HUES6 (cell line): ENCODE data around the gene KLHL29.

ENCODE experiments used
- H3K27ac ChIP-seq: 2 replicates; pipeline ENCODE4 v1.7.0; 2013; ENCODE audit warnings: low read depth, mild to moderate bottlenecking, low read length, inconsistent platforms
- H3K27me3 ChIP-seq: 2 replicates; pipeline ENCODE4 v1.6.1; 2013; ENCODE audit warnings: low read length; ENCODE audit not compliant: control insufficient read depth, insufficient read depth
- H3K36me3 ChIP-seq: 2 replicates; pipeline ENCODE4 v1.6.1; 2013; ENCODE audit warnings: low read length; ENCODE audit not compliant: control insufficient read depth, insufficient read depth
- H3K4me1 ChIP-seq: 2 replicates; pipeline ENCODE4 v1.6.1; 2013; ENCODE audit warnings: low read length; ENCODE audit not compliant: control insufficient read depth, insufficient read depth
- H3K4me3 ChIP-seq: 2 replicates; pipeline ENCODE4 v1.5.1; 2013; ENCODE audit warnings: low read depth, low read length
- H3K9ac ChIP-seq: one replicate; pipeline ENCODE4 v1.6.1; 2013; ENCODE audit warnings: mild to moderate bottlenecking, low read length
- H3K9me3 ChIP-seq: 2 replicates; pipeline ENCODE4 v1.6.1; 2013; ENCODE audit warnings: low read depth, low read length; ENCODE audit not compliant: control insufficient read depth, insufficient read depth

Gene KLHL29

DNA sequence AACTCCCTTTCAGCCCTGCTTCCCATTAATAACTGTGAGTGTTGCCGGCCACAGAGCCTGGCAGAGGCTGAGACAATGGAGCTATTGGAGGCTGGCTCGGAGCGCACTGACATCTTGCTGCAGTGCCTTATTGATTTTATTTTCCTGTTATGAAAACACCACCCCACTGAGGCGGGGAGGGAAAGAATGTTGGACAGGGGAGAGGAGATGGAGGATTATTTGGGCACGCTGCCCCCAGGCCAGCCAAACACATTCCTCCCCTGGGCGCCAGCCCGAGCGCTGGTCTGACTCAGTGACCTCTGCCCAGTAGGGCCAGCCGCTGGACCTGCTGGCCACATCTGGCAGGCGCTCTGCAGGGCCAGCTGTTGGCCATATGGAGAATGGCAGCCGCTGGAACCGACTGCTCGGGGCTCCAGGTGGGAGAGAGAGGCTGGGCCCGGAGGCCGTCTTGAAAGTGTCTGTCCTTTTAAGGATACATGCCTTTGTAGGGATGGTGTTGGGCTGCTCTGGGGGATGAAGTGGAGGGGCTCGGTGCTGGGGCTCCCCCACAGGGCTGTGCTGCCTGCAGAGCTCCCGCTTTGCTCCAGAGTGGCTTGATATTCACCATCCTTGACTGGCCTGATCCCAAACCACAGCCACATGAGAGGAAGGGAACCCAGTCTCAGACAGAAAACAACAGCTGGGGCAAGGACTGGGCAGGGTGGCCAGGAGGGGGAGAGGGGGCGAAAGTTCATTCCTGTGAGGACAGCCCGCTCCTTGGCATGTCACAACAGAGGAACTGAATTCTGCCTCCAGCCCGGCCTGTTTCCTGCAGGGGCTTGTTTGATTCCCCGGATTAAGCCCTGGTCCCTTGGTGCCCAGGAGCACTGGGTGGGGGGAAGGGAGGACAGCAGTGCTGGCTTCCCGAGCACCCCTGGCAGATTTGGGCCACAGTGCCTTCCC lies 179.0 kb downstream of the KLHL29 start:
- Histone ChIP-seq H3K27me3 (no peaks in the 10 kb centered on the region), H3K9me3 (no peaks in the 10 kb centered on the region), H3K4me3 (no peak overlapping the region), H3K36me3 (no peaks in the 10 kb centered on the region), H3K9ac (no peak overlapping the region), H3K27ac (no peak overlapping the region), H3K4me1 (peaks cover 14% of the 10 kb centered on the region)

DNA sequence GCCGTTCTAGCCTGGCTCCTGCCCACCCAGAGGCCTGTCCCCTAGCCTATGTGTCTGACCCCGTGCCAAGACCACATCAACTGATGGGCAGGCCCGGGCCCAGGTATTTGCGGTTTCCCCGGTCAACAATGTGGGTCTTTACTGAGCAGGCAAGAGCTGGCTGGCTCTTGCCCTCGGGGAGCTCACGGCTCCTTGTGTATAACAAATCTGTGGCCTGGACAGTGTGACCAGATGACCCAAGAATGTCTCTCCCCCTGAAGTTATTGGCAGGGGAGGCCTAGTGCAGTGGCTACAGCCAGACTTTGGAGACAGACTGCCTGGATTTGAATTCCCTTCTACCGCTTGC lies 179.6 kb downstream of the KLHL29 start:
- H3K27me3 ChIP-seq, result no peaks in the 10 kb centered on the region
- no peaks in the 10 kb centered on the region for H3K36me3 ChIP-seq
- peaks cover 14% of the 10 kb centered on the region for H3K4me1 ChIP-seq
- no peaks in the 10 kb centered on the region for H3K9me3 ChIP-seq
- H3K9ac ChIP-seq, result no peak overlapping the region
- no peak overlapping the region for H3K27ac ChIP-seq
- no peak overlapping the region for H3K4me3 ChIP-seq

DNA sequence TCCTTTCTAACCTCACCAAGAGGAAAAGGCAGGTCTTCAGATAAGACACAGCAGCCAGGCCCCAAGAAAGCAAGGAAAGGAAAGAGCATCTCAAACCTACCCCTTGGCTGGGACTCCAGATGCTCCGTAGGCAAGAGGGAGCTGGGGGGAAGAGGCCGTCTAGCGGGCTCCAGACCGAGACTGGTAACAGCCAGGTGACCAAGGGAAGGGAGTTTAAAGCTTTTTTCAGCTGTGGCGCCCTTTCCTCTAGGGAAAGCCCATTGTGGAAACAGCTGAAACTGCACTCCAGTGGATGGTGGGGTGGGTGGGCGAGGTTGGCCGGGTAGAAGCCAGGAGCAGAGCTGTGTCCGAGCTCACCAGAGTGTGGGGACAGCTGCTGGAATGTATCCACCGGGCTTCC lies 180.4 kb downstream of the KLHL29 start:
- no peaks in the 10 kb centered on the region for H3K9me3 ChIP-seq
- H3K27me3 ChIP-seq, result no peaks in the 10 kb centered on the region
- H3K9ac ChIP-seq, result no peak overlapping the region
- H3K27ac ChIP-seq, result no peak overlapping the region
- no peak overlapping the region for H3K4me3 ChIP-seq
- no peaks in the 10 kb centered on the region for H3K36me3 ChIP-seq
- H3K4me1 ChIP-seq, result peaks cover 14% of the 10 kb centered on the region

DNA sequence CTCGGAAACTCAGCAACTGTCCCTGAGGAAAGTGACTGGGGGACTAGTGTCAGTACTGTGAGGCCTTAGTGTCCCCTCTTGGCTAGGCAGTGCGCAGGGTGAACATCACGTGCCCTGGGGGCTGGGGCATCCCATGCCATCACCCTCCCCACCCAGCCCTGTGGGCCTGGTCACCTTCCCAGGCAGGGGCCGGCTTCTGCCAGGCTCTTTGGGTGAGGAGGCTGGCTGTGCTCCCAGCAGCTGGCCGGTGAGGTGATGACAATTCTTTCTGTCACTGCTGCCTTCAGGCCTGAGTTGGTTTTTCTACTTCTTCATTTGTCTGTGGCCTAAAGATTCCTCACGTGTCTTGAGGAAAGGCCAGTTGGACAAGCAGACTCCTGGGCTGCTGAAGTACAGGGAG lies 180.8 kb downstream of the KLHL29 start:
- Histone ChIP-seq H3K4me3 (no peak overlapping the region), H3K4me1 (peaks cover 14% of the 10 kb centered on the region), H3K36me3 (no peaks in the 10 kb centered on the region), H3K27me3 (no peaks in the 10 kb centered on the region), H3K27ac (no peak overlapping the region), H3K9me3 (no peaks in the 10 kb centered on the region), H3K9ac (no peak overlapping the region)

DNA sequence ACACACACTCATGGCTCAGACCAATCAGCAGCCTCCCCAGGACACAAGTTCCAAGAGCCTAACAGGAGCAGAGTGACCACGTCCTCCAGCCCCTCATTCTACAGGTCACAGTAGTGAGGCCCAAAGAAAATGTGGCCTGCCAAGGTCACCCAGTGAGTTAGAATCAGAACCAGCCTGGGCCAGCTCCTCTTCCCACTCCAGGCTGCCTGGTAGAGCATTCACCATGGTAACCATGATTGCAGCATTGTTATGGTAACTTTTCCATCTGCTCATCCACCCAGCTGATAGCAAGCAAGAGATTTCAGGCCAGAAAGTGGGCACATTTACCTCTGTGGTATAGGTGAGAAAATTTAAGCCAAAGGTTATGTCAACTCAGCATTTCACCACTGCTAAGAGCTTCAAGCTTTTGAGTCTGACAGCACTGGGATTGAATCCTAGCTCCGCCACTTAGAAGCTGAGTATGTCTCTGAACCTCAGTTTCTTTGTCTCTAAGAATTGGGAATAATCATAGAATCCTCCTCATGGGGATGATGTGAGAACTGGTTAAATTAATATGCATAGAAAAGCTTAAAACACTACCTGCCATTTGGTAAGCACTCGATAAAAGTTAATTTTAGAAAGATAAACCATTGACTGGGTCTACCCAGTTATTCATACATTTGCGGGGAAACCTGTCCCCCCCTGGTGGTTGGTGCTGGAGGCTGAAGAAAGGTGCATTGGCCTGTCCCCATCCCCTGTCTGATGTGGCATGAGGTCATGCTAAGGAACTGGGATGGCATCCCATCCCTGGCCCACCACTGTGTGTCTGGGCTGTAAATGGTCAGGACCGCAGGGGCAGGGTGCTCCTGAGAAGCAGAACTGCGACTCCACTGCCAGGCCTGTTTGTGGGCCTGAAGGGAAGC lies 181.5 kb downstream of the KLHL29 start:
- peaks cover 14% of the 10 kb centered on the region for H3K4me1 ChIP-seq
- no peak overlapping the region for H3K27ac ChIP-seq
- no peaks in the 10 kb centered on the region for H3K27me3 ChIP-seq
- no peak overlapping the region for H3K9ac ChIP-seq
- no peaks in the 10 kb centered on the region for H3K9me3 ChIP-seq
- no peak overlapping the region for H3K4me3 ChIP-seq
- H3K36me3 ChIP-seq, result no peaks in the 10 kb centered on the region

DNA sequence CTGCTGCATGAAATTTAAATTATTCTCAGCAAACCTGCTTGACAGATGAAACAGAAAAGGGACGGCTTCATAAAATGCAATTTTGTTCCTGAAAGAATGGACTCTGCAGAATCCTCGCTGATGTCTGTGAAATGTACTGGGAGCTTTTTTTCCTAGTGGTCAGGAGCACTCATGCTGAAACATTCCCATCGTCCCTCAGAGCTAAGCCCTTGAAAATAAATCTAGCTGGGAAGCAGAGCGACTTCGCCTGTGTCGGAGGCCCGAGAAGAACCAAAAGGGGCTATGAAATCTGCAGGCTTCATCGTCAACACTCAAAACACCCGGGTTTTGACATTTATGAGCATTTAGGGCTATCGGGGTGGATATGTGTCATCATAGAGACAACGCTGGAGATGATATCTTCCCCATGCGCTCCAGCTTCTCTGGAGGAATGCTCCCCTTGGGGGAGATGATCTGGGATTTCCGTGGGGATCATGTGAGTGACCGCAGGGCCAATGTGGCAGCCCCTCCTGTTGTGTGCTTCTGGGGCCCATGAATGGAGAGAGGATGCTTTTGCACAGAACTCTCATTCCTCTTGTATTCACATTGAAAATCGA lies 182.3 kb downstream of the KLHL29 start:
- Histone ChIP-seq H3K27ac (no peak overlapping the region), H3K9me3 (no peaks in the 10 kb centered on the region), H3K36me3 (no peaks in the 10 kb centered on the region), H3K9ac (no peak overlapping the region), H3K4me1 (peaks cover 14% of the 10 kb centered on the region), H3K4me3 (no peak overlapping the region), H3K27me3 (no peaks in the 10 kb centered on the region)

DNA sequence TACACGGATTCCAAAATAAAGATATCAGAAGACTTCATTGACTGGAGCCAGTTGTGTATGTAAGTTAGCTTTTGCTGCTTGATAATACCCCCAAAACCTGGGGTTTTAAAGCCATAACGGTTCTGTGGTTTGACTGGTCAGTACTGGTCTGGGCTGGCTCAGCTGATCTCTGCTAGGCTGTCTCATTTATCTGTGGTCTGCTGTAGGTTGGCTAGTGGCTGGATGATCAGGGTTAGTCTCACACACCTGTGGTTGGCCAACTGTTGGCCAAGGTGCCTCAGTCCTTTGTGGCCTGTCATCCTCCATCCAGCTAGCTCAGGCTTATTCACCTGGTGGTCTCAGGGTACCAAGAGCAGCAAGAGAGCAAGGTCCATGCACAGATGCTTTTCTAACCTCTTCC lies 183.2 kb downstream of the KLHL29 start:
- no peak overlapping the region for H3K9ac ChIP-seq

DNA sequence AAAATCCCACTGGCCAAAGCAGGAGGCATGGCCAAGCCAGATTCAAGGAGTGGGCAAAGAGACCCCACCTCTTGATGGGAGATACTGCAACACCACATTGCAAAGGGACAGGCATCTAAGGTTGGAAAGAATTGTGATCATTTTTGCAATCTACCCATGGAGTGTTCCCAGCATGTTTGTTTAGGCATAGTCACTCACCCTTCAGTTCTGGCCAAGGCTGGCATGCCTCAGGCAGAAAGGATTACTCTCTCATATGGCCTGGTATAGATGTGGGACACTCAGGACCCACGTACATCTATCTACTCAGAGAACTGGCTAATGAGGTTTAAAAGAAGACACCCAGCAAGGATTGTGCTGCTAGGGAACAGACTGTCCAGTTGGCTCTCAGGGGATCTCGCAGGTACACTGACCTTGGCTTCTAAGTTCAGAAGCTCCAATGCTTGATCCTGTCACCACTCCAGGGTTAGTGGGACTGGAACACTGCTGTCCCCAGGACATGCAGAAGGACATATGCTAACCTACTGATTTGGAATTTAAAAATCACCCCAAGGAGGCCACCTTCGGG lies 183.7 kb downstream of the KLHL29 start:
- no peak overlapping the region for H3K4me3 ChIP-seq
- H3K4me1 ChIP-seq, result peaks cover 14% of the 10 kb centered on the region
- H3K9ac ChIP-seq, result no peak overlapping the region
- no peaks in the 10 kb centered on the region for H3K9me3 ChIP-seq
- H3K36me3 ChIP-seq, result no peaks in the 10 kb centered on the region
- no peak overlapping the region for H3K27ac ChIP-seq
- no peaks in the 10 kb centered on the region for H3K27me3 ChIP-seq

More for the DNA sequence above, 183.2 kb downstream of the KLHL29 start:
- Histone ChIP-seq H3K9me3 (no peaks in the 10 kb centered on the region), H3K27me3 (no peaks in the 10 kb centered on the region), H3K4me1 (peaks cover 14% of the 10 kb centered on the region), H3K36me3 (no peaks in the 10 kb centered on the region), H3K27ac (no peak overlapping the region), H3K4me3 (no peak overlapping the region)

DNA sequence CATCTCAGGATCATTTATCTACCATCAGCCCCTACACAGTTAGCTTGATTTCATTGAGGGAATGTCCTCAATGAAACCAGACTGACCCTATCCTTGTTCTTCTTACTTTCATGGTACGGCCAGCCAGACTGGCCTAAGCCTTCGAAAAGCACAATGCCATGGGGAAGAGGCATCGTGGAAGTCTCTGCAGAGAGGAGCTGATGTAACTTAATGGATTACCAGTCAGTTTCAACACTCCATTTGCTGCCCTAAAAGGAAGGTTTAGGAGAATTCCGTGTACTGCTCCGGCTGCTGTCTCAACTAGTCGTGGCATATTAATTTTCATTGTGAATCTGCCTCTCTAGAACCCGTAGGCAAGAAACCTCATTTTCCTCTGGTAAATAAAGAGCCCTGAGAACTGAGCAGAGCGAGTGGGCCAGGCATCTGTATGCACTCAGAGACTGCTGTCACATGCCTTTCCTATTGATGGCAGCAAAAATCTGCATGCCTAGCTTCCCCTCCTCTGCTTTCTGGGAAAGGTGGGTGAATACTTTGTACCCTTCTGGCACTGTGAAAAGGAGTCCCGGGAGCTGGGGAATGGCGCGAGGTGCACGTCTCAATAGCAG lies 184.9 kb downstream of the KLHL29 start:
- no peak overlapping the region for H3K4me3 ChIP-seq
- no peaks in the 10 kb centered on the region for H3K36me3 ChIP-seq
- H3K27me3 ChIP-seq, result no peaks in the 10 kb centered on the region

DNA sequence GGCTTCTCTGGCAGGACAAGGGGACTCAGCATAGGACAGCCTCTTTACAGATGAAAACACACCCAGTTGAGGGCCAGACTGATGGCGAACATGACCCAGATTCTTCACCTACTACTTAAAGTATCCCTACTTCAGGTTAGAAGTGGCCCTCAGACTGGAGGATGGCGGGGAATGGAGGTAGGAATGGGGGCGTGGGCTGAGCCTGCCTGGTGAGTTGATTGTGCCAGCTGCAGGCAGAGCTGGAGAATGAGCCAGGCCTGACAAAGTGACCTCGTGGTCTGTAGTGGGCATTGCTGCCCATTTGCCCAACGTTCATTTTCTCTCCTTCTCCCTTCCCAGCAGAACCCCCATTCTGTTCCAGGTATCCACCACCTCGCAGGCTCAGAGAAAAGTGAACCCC lies 186.1 kb downstream of the KLHL29 start:
- H3K27ac ChIP-seq, result no peak overlapping the region
- no peaks in the 10 kb centered on the region for H3K27me3 ChIP-seq
- no peak overlapping the region for H3K9ac ChIP-seq
- H3K4me3 ChIP-seq, result no peak overlapping the region
- peaks cover 16% of the 10 kb centered on the region for H3K4me1 ChIP-seq
- H3K36me3 ChIP-seq, result no peaks in the 10 kb centered on the region
- no peaks in the 10 kb centered on the region for H3K9me3 ChIP-seq

More for the DNA sequence above, 184.9 kb downstream of the KLHL29 start:
- H3K9ac ChIP-seq, result no peak overlapping the region
- no peaks in the 10 kb centered on the region for H3K9me3 ChIP-seq
- no peak overlapping the region for H3K27ac ChIP-seq
- H3K4me1 ChIP-seq, result peaks cover 13% of the 10 kb centered on the region
